NOMO-1 treated with DMSO at 0.1 percent for 48 hours (cell line): Measurements from ENCODE around the gene TSPAN9.
A peak's percentile ranks its signal among the peaks of the same experiment; 100 is the strongest.

Source experiments
- DNase-seq: peaks from one replicate; lab custom pipeline; 2025; ENCODE audit not compliant: unreplicated experiment; lab: John Stamatoyannopoulos, UW

TSPAN9 gene

DNA sequence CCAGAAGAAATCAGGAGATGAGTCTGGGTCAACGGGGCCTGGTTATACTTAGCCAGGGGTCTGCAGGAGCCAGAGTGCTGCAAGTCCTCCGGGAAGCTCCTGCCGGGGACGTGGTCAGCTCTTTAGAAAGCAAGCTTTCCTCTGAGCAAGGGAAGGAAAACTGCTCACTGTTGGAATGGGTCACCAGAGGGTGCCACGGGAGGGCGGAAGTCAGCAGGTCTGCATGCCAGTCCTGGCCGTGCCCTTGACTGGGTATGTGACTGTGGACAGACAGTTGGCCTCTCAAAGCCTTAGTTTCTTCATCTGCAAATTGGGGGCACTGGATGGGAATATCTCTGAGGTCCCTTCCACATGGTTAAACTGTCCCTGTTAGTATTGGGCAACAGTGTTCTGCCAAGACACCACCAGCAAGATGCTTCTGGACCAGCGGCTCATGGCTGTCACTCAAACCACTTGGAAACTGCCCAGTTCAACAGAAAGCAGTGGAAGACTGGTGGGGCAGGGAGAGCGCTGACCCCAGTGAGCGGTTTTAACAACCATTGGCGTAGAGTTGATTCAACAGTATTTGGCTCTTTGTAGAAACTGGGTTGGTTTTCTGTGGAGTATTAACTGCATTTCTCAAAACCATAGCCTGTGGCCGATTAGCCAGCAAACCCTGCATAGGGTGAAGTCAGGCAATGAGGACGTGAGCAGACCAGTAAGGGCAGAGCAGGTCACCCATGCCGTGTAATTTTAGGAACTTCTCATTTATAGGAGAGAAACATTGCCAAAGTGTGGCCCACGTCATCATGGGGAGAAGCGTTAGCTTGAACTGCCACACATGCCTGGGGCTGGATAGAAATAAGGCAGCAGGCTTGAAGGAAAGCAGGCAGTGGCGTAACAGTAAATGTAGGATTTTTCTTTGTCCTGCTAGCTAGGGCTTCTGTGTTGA lies 249.9 kb downstream of the TSPAN9 start:
- peak; percentile 9 for DNase-seq

DNA sequence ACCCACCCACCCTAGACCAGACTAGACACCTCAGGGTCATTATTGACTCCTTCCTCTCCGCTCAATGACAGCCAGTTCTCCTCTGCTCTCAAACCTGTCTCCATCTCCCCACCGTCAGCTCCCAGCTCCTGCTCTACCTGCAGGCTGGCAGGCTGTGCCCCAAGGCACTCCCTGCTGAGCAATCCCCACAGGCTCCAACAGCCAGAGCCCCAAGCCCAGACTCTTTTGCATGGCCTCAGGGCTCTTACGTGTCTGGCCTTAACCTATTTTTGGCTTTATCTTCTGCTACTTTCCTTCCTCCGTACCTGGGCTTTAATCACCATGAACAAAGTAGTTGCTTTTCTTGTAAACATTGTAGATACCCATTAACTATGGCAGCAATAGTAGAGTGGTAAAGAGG lies 250.9 kb downstream of the TSPAN9 start:
- DNase-seq = no peak

GRCh38 chr12:3328571-3328970 lies 251.4 kb downstream of the TSPAN9 start:
- no peak for DNase-seq

DNA sequence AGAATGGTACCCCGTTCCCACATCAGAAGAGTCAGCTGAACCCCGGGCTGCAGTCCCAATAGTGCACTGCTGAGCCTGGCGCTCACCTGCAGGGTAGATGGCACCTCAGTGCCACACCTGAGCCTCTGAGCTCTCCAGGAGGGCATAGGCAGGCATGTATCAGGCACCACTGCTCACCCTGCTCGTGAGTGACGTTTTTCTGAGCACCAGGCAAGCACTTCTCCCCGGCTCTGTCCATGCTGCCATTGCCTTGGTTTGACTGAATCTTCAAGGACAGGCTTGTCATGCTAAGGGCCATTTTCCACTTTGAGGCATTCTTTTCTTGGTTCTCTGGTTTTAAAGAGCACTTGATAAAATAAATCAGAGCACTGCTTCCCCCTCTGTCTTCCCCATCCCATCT lies 252.2 kb downstream of the TSPAN9 start:
- DNase-seq = no peak

GRCh38 chr12:3330976-3331510 lies 253.9 kb downstream of the TSPAN9 start:
- DNase-seq = no peak

DNA sequence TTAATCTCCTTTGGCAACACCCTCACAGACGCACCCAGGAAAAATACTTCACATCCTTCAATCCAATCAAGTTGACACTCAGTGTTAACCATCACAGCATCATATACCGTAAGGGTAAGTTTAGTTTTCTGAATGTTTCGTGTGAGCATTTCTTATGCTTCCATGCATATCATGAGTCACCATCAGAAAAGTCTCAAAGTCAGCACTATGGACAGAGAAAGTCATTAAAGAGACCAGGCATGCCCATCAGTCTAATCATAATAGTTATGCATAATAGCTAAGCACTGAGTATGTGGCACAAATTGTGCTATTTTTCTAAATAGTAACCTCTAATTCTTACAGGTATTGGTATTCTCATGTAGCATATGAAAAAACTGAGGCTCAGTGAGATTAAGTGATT lies 255.0 kb downstream of the TSPAN9 start:
- no peak for DNase-seq

- DNase-seq = no peak
Observed at GRCh38 chr12:3333583-3333982, 256.4 kb downstream of the TSPAN9 start.

DNA sequence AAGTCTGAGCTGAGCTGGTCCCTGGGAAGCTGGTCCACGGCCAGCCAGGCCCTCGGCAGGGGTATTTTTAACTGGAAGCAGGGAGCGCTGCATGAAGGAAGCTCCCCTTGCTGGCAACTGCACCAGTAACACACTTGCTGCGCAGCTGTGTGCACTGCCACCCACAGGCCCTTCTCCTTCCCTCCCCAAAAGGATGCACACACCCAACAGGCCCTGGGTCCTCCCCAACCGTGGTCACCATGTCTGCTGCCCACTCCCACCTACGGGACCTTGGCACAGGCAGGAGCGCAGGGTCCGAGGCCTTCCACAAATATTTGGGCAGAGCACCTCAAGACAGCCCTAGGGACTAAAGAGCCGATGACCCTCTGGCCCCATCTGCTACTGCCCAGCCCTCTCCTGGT lies 256.8 kb downstream of the TSPAN9 start:
- DNase-seq = no peak

DNA sequence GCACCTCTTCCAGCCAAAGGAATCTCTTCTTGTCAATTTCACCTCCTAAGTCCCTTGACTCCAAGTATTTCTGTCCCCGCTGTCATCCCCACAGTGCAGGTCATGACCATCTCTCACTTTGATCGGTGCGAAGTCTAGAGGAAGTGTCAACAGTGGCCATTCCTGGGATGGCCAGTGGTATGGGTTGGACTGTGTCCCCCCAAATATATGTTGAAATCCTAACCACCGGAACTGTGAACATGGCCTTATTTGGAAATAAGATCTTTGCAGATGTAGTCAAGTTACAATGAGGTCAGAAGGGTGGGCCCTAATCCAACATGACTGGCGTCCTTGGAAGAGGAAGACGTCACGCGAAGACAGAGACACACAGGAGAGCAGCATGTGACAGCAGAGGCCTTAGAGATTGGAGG lies 257.9 kb downstream of the TSPAN9 start:
- no peak for DNase-seq
